NK-92 (cell line): ENCODE measurements around the gene ACOT8.
"Not testable (repeated sequence)": the region's sequence is repeated elsewhere in the genome, so short reads cannot be mapped to it uniquely, and the experiment has no call there.

Experiments
- DNase-seq: peaks from one replicate; lab custom pipeline; 2025; ENCODE audit not compliant: unreplicated experiment; lab: John Stamatoyannopoulos, UW

Gene ACOT8

GRCh38 chr20:45857114-45857881 lies at the start of gene ACOT8, which contains the start of gene ZSWIM3:
Gene ACOT8, minus strand, starts transcription at chr20:45857392. Its CDS starts 77 bp downstream, at chr20:45857315.
Gene ZSWIM3, plus strand, starts transcription at chr20:45857614. Its CDS starts 212 bp downstream, at chr20:45857826.
- DNase-seq = peak; percentile 76

DNA sequence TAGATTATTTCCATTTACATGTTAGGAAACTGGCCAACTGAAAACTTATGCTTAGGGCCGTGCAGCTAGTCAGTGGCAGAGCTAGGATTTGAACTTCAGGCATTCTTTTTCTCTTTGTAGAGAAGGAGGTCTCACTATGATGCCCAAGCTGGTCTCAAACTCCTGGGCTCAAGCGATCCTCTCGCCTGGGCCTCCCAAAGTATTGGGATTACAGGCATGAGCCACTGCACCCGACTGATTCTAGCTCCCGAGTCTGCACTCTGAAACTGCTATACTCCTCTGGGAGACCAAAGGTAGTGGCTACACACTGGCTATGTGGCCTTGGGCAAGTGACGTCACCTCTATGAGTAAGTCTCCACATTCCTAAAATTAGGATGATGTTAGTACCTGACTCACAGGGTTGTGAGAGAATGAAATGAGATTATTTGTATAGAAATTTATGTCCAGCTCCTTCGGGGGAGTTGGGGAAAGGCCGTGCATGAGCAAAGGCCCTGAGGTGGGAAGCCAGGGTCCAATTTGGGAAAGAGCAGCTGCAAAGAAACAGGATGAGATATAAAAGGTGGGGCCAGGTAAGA lies 48.4 kb upstream of the ACOT8 start:
- DNase-seq = no peak

DNA sequence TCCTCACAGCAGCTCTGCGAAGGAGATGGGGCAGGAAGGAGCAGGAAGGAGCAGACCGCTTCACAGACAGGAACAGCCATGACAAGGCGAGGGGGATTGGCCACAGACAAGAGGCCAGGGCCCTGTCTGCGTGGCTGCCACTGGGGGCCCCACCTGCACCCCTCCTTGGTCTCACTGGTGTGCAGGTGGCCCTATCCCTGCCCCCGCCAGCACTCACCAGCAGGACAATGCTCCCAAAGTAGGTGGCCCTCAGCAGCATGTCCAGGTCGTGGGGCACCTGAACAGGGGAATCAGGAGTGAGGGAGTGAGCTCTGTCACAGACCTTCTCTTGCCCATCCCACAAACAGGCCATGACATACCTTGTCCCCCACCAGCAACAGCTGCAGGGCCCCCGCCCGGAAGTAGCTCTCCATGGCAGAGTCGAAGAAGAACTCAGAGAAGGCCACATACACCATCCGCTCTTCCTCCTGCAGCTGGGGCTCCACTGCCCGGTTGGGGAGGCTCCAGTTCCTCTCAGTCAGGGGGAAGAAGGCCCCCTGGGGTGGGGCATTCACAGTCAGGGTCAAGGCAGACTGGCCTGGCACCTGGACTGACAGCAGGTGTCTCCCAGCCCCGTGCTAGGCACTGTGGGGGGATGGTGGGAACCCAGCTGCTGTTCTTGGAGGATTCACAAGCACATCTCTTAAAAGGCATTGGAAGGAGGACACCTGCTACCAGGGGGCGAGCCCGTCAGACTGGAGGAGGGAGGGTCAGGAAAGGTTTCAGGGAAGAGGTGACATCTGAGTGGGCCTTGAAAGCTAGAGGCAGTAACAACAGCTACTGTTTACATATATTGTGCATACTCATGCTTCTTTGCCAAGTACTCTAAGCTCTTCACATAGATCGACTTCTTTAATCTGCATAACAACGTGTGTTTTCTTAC lies 47.7 kb upstream of the ACOT8 start:
- DNase-seq = no peak

DNA sequence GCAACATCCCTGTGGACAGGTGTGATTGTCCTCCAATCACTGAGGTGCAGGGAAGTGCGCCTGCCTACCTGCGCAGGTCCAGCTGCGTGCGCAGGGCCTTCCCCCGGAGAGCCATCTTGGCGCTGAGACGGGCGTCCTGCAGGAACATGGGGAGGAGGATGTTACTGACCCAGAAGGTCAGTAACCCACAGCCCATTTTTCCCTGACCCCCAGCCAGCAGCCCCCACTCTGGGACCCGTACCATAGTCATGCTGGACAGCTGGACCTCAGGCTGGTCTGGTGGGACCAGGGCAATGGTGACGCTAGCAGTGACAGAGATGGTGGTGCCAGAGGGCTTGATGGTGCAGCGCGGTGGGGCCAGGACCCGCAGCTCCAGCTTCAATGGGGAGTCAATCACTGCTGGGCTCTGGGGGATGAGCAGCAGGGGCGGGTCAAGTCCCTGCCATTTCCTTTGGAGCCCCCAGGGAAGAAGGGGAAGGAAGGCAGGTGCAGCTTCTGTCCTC lies 45.1 kb upstream of the ACOT8 start:
- DNase-seq = no peak

DNA sequence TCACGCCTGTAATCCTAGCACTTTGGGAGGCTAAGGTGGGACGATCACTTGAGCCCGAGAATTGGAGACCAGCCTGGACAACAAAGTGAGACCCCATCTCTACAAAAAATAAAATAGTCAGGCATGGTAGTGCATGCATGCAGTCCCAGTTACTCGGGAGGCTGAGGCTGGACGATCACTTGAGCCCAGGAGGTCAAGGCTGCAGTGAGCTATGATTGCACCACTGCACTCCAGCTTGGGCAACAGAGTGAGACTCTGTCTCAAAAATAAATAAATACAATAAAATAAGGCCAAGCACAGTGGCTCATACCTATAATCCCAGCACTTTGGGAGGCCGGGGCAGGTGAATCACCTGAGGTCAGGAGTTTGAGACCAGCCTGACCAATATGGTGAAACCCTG lies 44.1 kb upstream of the ACOT8 start:
- not testable (repeated sequence) for DNase-seq

GRCh38 chr20:45899046-45899835 lies 42.0 kb upstream of the ACOT8 start:
- DNase-seq = no peak

- no peak for DNase-seq
Observed at GRCh38 chr20:45898285-45898684, 41.1 kb upstream of the ACOT8 start.

- DNase-seq = no peak
Observed at GRCh38 chr20:45897692-45898091, 40.5 kb upstream of the ACOT8 start.

- no peak for DNase-seq
Observed at GRCh38 chr20:45897289-45897688, 40.1 kb upstream of the ACOT8 start.

DNA sequence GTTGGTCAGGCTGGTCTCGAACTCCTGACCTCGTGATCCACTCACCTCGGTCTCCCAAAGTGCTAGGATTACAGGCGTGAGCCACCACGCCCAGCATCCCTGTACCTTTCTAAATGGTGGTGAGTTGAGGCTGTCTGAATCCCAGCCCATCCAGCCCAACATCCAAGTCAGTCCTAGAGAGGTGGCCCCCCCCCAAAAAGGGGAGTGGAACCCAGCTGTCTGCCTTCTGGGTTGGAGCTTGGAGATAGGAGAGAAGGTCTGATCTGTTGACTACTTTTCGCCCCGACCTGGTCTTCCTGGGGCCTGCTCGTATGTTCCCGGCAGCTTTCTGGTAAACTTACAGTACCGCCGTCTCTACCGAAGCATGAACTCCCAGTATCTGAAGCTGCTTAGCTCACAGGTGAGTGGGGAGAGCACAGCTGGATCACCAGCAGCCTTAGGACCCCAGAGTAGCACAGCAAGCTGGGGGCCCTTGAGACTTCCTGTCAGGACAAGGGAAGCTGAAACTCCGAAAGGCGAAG lies 39.5 kb upstream of the ACOT8 start:
- no peak for DNase-seq

GRCh38 chr20:45894797-45895196 lies 37.6 kb upstream of the ACOT8 start:
- no peak for DNase-seq

DNA sequence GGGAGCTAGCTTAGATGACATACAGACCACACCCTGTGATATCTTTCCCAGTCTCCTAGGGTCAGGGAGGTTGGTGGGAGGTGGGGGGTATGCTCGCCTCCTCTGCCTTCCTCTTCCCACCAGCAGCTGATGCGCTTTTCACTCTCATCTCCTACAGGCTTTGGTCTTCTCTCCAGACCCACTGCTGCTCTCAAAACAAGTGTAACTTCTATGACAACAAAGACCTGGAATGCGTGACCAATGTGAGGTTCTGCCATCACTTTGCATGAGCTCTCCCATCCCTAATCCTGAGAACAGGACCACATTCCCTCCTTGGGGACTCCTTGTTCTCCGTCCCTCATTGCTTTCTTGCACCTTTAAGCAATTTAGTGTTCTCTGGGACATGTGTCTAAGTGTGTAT lies 36.6 kb upstream of the ACOT8 start:
- no peak for DNase-seq

GRCh38 chr20:45892828-45893500 lies 35.8 kb upstream of the ACOT8 start:
- DNase-seq = no peak

- no peak for DNase-seq
Observed at GRCh38 chr20:45892049-45892825, 35.0 kb upstream of the ACOT8 start.

DNA sequence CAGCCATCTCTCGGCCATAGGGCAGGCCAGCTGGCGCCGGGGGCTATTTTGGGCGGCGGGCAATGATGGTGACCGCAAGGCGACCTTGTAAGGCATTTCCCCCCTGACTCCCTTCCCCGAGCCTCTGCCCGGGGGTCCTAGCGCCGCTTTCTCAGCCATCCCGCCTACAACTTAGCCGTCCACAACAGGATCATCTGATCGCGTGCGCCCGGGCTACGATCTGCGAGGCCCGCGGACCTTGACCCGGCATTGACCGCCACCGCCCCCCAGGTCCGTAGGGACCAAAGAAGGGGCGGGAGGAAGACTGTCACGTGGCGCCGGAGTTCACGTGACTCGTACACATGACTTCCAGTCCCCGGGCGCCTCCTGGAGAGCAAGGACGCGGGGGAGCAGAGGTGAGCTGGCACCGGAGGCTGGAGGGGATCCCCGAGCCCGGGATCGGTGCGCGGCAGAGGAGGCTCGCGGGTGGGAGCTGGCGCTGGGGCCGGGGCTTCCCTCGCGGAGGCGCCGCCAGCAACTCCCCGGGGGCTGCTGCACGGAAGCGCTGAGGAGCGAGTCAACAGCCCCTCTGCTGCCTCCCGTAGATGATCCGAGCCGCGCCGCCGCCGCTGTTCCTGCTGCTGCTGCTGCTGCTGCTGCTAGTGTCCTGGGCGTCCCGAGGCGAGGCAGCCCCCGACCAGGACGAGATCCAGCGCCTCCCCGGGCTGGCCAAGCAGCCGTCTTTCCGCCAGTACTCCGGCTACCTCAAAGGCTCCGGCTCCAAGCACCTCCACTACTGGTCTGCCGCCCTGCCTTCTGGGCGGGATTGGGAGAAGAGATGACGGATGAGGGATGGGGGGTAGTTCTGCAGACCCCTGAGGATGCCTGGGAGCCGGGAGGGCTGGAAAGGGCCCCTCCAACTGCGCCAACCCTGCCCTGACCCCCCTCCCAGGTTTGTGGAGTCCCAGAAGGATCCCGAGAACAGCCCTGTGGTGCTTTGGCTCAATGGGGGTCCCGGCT lies 34.1 kb upstream of the ACOT8 start, which contains the start of the genes CTSA and NEURL2:
TSS of gene CTSA (plus strand) at position 351 of the 999 bp plus-strand sequence. CDS start at position 585, 234 bp downstream.
TSS of gene NEURL2 (minus strand) at position 224 of the 999 bp plus-strand sequence. CDS start at position 7, 217 bp downstream.
- DNase-seq = no peak

DNA sequence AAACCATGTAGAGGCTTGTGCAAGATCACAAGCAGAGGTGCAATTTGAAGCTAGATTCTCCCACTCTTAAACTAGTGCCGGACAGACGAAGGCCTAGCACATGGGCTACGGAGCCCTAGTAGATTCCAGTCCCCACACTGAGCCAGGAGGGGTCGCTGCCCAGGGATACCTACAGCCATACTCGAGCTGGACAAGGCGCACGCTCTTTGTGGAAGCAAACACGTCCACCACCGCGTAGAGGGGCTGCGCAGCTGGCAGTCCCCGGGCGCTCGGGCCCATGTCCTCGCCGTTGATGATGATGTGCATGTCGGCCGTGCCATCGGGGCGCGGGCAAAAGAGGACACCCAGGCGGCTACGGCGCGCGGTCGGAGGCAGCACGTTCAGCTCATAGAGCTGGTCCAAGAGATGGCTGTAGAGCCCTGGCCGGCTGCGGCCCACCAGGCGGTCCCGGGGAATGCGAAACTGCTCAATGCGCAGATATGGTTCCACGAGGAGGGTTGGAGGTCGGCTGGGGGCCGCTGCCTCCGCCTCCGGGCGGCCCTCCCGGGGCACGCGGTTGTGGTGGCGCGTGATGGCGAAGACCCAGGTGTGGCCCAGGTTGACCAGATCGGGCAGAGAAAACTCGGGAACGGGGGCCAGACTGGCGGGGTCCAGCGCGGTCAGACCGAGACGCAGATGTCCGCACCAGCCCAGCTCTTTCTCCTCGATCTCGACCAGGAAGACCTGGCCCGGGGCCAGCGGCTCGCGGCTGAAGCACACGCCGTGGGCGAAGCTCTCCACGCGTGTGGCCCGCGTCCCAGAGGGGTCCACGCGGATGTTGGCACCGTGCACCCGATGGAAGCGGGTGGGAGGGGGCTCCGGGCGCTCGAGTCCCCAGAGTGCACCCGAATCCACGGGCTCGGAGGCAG lies 33.1 kb upstream of the ACOT8 start:
- DNase-seq = no peak
